ENCODE measurements around the gene ZNF511.

The ZNF511 gene

GRCh38 chr10:133295426-133296320 is 13.0 kb upstream of the ZNF511 start:
- DNase-seq = no peak

DNA sequence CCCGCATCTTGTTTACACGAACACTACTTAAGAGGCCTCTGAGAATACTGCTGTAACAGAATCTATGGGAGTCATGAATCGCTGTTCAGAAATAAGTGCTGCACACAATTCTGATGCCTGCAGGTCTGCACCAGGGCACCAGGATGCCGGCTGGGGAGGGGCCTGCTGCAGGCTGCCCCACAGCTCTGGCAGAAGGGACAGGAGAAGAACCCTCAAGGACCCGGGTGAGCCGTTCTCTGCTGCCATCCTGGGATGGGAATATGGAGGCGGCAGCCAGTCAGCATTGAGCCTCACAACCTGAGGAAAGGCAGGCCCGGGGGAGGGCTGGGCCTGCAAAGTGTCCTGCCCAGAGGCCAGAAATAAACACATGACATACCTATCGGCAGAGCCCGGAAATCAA is 11.2 kb upstream of the ZNF511 start:
- no peak for DNase-seq

DNA sequence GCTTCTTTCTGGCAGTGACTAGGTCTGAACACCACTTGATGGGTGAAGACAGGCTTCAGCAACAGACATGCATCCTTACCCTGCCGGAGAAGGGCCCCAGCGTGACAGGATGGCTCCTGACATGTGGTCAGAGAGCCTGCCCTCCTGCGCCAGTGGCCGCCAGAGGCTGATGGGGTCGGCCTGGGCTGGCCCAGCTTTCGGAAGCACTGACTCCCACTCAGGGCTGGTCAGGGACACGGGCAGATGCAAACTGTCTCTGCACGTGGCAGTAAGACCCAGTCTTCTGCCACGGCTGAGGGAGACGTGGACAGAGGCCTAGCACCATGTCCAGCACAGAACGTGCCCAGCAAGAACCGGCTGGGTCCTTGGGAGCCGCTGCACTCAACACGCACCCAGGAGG is 10.2 kb upstream of the ZNF511 start:
- DNase-seq = no peak

DNA sequence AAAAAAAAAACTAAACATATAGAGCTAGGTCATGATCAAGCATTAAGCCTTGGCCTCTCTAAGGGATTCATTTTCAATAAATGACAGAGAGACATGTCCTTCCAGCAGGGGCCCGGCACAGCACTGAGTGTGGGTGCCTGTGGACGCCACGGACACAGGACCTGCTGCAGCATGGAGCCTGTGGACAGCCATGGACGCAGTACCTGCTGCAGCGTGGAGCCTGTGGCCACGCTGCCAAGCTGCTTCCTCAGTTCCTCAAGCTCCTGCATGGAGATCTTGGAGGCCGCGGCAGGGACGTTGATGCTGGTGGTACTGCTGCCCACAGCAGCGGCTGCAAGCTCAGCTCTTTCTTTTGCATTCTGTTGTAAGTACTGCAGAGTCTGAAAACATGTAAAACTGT is 9.5 kb upstream of the ZNF511 start:
- DNase-seq = no peak

- no peak for DNase-seq
Observed at GRCh38 chr10:133299738-133300137, 9.0 kb upstream of the ZNF511 start.

DNA sequence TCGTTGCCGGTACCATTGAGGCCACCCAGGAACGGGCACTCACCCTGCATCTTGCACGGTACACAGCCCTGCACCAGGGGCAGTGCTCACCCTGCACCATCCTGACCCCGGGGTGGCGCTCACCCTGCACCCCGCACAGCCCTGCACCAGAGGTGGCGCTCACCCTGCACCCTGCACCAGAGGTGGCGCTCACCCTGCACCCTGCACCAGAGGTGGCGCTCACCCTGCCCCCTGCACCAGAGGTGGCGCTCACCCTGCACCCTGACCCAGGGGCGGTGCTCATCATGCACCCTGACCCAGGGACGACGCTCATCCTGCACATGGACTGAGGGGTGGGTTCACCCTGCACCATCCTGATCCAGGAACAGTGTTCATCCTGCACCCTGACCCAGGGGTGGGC is 6.5 kb upstream of the ZNF511 start:
- no peak for DNase-seq

GRCh38 chr10:133303206-133303605 is 5.5 kb upstream of the ZNF511 start:
- no peak for DNase-seq

DNA sequence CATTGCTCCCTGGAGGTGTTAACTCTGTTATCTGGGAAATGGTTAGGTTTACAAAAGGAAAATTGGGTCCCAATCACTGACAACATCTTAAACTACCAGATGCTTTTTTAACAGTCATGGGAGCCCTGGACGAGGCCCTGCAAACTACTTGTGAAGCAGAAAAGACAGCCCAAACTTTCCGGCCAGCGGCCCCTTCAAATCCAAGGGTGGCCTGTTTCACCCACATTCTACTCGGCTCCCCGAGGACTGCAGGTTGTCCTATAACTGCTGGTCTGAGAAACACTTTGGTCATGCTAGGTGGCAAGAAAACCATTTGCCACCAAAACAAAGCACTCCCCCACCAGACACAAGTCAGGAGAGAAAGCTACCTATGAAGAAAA is 2.6 kb upstream of the ZNF511 start:
- no peak for DNase-seq

GRCh38 chr10:133306941-133307379 is 1.8 kb upstream of the ZNF511 start:
- no peak for DNase-seq

- peak; percentile 89 to 90 for DNase-seq
Observed at GRCh38 chr10:133307776-133308420, 816 bp upstream of the ZNF511 start.

DNA sequence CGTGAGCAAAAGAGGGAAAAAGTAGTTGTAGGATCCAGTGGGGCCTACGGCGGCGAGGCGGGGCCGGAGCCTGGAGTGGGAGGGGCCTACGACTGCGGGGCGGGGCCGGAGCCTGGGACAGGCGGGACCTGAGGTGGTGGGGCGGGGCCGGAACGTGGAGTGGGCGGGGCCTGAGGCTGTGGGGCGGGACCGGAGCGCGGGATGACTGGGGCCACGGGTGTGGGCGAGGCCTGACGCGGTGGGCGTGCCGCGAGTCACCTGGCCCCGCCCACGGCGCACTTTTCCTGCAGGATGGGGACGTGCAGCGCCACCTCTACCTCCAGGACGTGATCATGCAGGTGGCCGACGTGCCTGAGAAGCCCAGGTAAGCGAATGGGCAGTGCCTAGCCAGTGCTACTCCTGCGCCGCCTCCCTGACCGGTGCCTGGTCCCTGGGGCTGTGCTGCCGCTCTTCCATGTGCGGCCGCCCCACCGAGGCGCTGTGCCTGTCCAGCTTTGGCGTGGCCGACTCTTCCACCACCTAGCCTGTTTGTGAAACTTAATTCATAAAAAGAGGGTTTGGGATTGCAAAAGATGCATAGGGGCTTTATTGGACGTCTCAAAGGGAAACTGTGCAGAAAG is 496 bp downstream of the ZNF511 start:
- DNase-seq = peak; percentile 92 to 93

DNA sequence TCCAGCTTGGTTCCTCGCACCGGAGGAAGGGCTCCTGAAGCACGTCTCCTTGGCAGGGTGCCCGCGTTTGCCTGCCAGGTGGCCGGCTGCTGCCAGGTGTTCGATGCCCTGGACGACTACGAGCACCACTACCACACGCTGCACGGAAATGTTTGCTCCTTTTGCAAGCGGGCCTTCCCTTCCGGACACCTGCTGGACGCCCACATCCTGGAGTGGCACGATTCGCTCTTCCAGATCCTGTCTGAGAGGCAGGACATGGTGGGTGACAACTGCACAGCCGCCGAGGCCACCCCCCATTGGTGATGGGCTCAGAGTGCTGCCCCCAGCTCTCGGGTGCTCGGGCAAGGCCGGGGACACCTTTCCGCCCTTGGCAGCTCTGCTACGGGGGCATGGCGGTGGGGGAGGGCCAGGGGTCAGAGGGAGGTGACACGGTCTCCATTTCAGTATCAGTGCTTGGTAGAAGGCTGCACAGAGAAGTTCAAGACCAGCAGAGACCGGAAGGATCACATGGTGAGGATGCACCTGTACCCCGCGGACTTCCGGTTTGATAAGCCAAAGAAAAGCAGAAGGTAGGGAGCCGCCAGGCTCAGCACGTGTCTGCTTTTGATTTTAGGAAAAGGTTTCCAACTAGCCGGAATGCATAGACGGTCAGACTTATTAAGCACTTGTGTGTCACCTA is 1.1 kb downstream of the ZNF511 start:
- DNase-seq = no peak

DNA sequence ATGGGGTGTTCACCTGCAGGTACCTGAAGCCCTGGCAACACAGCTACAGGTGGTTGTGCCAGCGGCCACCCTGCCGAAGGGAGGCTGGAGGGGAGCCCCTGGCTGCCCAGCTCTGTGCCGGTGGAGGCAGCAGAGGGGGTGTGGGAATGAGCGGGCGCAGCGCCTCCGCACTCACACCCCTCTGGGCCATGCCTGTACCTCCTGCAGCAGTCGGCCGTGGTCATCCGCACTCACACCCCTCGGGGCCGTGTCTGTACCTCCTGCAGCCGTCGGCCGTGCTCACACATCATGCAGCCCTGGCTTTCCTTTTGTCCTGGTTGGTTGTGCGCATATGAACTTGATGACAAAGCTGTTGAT is 1.7 kb downstream of the ZNF511 start:
- no peak for DNase-seq

- DNase-seq = no peak
Observed at GRCh38 chr10:133310789-133311188, 2.1 kb downstream of the ZNF511 start.

DNA sequence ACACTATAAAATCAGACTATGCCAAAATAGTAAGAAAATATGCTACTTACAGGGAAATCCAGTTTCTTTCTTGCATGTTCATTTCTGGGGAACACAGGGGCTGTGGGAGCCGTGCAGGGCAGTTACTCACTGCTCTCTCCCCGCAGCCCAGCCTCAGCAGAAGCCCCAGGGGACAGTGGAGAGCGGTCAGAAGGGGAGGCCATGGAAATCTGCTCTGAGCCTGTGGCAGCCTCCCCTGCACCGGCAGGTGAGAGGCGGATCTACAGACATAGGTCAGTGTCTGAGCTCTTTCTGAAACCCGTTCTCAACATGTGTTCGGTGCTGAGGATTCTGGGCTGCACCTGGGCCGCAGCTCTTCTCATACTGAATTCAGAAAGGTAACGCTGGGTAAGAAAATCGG is 2.9 kb downstream of the ZNF511 start:
- no peak for DNase-seq

GRCh38 chr10:133312016-133312768 is 3.5 kb downstream of the ZNF511 start:
- no peak for DNase-seq

DNA sequence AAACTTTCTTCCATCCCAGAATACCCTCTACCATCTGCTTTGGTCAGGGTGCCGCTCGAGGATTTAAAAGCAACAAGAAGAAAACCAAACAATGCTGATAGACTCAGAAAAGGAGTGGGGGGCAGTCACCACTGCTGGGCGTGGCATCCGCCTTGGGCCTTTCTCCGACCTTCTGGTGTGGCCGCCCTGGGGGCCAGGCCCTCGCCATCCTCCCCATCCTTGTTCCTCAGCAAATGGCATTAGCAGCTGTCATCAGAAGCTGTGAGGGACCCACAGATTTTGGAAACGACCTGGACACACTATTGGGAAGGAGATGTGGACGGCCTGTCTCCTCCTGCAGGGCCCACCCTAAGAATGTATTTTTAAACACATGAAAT is 4.0 kb downstream of the ZNF511 start:
- no peak for DNase-seq

- no peak for DNase-seq
Observed at GRCh38 chr10:133313192-133313591, 4.5 kb downstream of the ZNF511 start.

- no peak for DNase-seq
Observed at GRCh38 chr10:133314911-133315310, 6.2 kb downstream of the ZNF511 start.

- DNase-seq = no peak
Observed at GRCh38 chr10:133315847-133316246, 7.1 kb downstream of the ZNF511 start.

- DNase-seq = no peak
Observed at GRCh38 chr10:133316266-133316665, 7.6 kb downstream of the ZNF511 start.

GRCh38 chr10:133316732-133317131 is 8.0 kb downstream of the ZNF511 start:
- DNase-seq = no peak
